Effector memory CD4-positive, alpha-beta T cell (primary cell): ENCODE data around the gene RELN.

Experiments
- DNase-seq, 3 donors: peaks; one replicate each; pipeline ENCODE4 v3.0.0-alpha.2; 2020
- H3K27ac ChIP-seq: 2 replicates; pipeline ENCODE4 v1.7.0; 2013; ENCODE audit warnings: mild to moderate bottlenecking, low read length, moderate library complexity; ENCODE audit not compliant: insufficient read depth, poor library complexity, severe bottlenecking
- H3K27me3 ChIP-seq: replicated peaks from 2 replicates; pipeline ENCODE4 v1.7.0; 2013; ENCODE audit warnings: mild to moderate bottlenecking, low read length; ENCODE audit not compliant: insufficient read depth, control insufficient read depth, poor library complexity, severe bottlenecking
- H3K36me3 ChIP-seq: 2 replicates; pipeline ENCODE4 v1.7.0; 2013; ENCODE audit warnings: mild to moderate bottlenecking, low read length, moderate library complexity; ENCODE audit not compliant: control insufficient read depth, insufficient read depth
- H3K4me1 ChIP-seq: 2 replicates; pipeline ENCODE4 v1.7.0; 2013; ENCODE audit warnings: low read length, mild to moderate bottlenecking; ENCODE audit not compliant: control insufficient read depth, insufficient read depth, poor library complexity, severe bottlenecking
- H3K4me3 ChIP-seq: 2 replicates; pipeline ENCODE4 v1.7.0; 2013; ENCODE audit warnings: low read length, low read depth, mild to moderate bottlenecking; ENCODE audit not compliant: insufficient read depth, poor library complexity, severe bottlenecking
- H3K9me3 ChIP-seq: 2 replicates; pipeline ENCODE4 v1.7.0; 2013; ENCODE audit warnings: mild to moderate bottlenecking, low read length, moderate library complexity; ENCODE audit not compliant: control insufficient read depth

RELN gene

DNA sequence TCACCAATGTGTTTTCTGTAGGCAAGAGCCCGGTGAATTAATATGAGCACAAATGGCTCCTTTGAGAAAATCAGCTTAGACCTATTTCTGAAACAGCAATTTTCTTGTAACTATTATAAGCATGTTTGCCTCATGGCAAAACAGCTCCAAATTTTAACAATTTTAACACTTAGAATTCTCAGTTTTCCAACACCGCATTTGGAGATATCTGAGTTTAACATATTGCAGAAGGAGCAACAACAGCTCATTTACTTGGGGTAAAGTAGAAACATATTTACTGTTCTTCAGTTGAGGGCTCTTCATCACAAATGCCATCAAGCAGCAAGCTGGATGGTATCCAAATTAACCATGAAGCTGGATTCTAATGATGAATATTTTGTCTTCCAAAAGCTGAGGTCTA, 409.4 kb downstream of the RELN start:
- no peak overlapping the region for H3K4me3 ChIP-seq
- H3K27ac ChIP-seq, result no peak overlapping the region
- H3K9me3 ChIP-seq, result no peaks in the 10 kb centered on the region
- DNase-seq, result no peak
- H3K36me3 ChIP-seq, result no peaks in the 10 kb centered on the region
- no peaks in the 10 kb centered on the region for H3K27me3 ChIP-seq
- H3K4me1 ChIP-seq, result no peaks in the 10 kb centered on the region

DNA sequence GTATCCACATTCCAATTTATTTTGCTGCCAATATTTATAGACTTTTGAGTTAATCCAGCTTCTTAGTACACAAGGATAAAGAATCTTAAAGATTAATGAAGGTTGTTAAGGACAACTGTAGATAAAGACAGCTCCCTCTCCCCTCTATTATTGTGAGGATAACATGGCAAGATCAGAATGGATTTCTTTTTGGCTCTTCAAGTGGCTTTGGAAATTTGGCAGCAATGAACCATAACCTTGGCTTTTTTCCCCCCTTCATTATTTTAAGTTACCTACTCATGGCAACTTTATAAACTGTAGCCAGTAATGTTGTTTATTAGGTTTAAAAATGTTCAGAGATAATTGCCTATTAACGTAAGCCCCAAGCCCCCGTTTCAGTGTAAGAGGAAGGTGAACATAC, 412.4 kb downstream of the RELN start:
- no peak overlapping the region for H3K4me3 ChIP-seq
- no peaks in the 10 kb centered on the region for H3K9me3 ChIP-seq
- H3K27me3 ChIP-seq, result no peaks in the 10 kb centered on the region
- no peaks in the 10 kb centered on the region for H3K4me1 ChIP-seq
- no peak for DNase-seq
- no peak overlapping the region for H3K27ac ChIP-seq
- H3K36me3 ChIP-seq, result no peaks in the 10 kb centered on the region

DNA sequence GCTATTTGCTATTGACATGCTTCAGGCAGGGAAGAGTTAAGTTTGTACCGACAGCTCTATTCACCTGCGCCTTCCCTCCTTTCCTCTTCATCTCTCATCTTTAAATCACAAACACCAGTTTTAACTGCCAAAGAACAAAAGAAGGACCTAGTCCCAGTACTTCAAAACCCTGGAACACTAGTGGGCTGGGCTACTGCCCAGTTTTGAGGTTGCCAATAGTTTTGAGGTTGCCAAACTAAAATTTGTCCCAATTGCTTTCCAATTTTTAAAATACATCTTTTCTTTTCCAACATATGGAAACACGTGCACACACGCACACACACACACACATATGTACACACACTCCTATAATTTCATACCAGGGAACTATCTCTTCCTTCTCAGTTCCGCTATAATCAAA, 412.8 kb downstream of the RELN start:
- H3K4me3 ChIP-seq, result no peak overlapping the region
- H3K4me1 ChIP-seq, result no peaks in the 10 kb centered on the region
- DNase-seq, result no peak
- H3K36me3 ChIP-seq, result no peaks in the 10 kb centered on the region
- no peak overlapping the region for H3K27ac ChIP-seq
- H3K9me3 ChIP-seq, result no peaks in the 10 kb centered on the region
- H3K27me3 ChIP-seq, result no peaks in the 10 kb centered on the region

DNA sequence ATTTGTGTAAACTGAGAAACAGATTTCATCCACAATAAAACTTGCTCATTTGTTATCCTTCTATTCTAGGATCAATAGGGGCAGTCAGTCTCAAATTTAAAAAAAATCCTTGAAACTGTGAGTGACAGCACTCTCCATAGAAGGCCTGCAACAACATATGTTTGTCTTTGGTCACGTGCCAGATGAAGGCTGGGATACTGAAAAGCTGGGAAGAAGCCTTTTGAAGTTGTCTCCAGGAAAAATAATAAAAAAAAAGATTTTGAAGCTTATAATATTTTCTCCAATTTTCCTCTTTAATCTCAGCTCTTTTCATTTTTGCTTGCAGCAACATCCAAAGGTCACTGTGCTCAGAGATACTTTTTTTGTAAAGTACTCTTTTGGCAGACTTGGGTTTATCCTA, 414.9 kb downstream of the RELN start:
- no peak overlapping the region for H3K27ac ChIP-seq
- H3K4me1 ChIP-seq, result no peaks in the 10 kb centered on the region
- no peaks in the 10 kb centered on the region for H3K27me3 ChIP-seq
- H3K9me3 ChIP-seq, result no peaks in the 10 kb centered on the region
- no peaks in the 10 kb centered on the region for H3K36me3 ChIP-seq
- no peak for DNase-seq
- H3K4me3 ChIP-seq, result no peak overlapping the region

DNA sequence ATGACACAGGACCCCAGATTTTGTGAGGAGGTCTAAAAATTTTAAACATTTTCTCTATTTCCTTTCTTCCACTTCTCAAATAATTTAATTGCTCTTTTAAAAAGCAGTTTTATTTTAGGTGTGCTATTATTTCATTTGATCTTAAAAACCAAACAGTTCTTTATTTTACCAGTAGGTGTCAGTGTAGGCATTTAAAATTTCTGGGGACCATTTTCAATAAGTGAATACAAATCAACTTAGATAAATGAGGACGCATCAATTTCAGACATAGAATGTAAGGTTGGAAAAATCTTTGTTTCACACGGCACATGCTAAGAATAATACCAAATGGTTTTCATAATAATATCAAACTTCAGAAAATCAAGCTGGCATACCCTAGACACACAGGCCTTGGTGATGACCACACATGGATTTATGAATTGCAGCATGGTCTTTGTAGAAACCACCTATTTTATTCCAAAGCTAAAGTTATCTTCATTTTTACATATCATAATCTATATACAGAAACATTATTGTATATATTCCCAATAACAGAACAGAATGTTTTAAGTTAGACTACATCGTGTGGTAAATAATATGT, 415.9 kb downstream of the RELN start:
- DNase-seq, result no peak
- Histone ChIP-seq H3K4me1 (no peaks in the 10 kb centered on the region), H3K27ac (no peak overlapping the region), H3K36me3 (no peaks in the 10 kb centered on the region), H3K9me3 (no peaks in the 10 kb centered on the region), H3K27me3 (no peaks in the 10 kb centered on the region), H3K4me3 (no peak overlapping the region)

DNA sequence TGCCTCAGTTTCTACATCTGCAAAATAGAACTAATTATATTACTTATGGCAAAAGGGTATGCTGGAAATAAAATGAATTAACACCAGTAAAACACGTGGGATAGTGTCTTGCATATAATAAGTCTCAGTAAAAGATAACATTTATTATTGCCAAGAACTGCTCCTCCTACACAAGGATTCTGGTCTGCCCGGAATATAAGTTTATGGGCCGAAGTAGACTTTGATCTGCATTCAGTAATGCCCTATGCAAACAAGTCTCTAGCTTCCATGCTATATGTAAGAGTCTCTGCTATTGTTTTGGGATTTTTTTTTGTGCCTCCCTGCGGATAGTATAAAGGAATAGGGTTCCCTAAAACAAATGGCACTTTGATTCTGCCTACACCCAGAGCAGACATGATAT, 417.9 kb downstream of the RELN start:
- Histone ChIP-seq H3K4me1 (no peaks in the 10 kb centered on the region), H3K9me3 (no peaks in the 10 kb centered on the region), H3K27ac (no peak overlapping the region), H3K4me3 (no peak overlapping the region), H3K27me3 (no peaks in the 10 kb centered on the region), H3K36me3 (no peaks in the 10 kb centered on the region)
- no peak for DNase-seq

DNA sequence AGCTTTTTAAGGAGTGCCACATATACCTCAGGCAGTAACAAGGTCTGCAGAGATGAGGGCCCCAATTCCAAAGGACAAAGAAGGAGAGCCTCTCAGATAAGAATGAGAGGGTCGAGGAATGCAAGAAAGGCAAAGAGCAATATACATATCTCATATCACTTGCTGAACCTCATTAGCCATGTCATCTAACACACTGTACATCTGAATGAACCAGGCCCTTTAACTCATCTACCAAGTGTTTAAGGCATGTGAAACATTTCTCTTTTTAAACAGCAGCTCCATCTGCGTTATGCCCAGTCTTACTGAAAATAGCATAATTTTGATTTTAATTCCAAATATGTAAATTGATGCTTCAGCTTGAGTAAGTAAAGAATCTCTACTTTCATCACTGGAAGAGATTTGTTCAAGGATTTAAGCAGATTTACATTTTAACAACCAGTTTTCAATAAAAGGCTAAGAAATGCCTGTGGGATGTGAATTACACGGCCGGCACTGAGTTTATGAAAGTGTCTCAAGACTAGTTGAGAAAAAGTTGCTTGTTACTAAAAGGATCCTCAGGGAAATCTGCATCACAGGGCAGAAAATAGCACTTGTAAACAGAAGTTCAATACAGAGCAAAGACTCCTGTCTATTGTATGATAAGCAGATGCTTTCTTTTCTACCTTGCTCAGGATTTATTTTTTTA, 419.7 kb downstream of the RELN start:
- no peaks in the 10 kb centered on the region for H3K27me3 ChIP-seq
- H3K4me3 ChIP-seq, result no peak overlapping the region
- H3K4me1 ChIP-seq, result no peaks in the 10 kb centered on the region
- no peaks in the 10 kb centered on the region for H3K36me3 ChIP-seq
- no peak overlapping the region for H3K27ac ChIP-seq
- H3K9me3 ChIP-seq, result no peaks in the 10 kb centered on the region
- DNase-seq, result no peak

DNA sequence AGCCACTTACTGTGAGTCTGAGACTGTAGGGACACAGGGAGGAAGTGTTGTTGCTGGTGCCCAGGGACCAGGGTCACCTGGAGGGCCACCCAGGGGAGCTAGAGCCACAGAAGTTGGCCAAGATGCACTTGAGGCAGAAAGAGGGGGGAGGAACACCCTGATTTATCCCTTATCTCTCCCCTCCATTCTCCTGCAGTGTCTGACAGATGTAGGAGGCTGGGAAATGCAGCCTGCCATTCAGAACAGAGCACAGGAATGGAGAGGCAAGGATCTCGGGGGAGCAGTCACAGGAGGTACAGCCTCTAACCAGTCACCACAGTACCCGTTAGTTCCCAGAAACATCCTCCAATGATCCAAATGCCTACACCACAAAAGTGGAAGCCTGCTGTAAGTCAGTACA, 425.0 kb downstream of the RELN start:
- Histone ChIP-seq H3K4me1 (no peaks in the 10 kb centered on the region), H3K27me3 (no peaks in the 10 kb centered on the region), H3K36me3 (no peaks in the 10 kb centered on the region), H3K9me3 (no peaks in the 10 kb centered on the region), H3K27ac (no peak overlapping the region), H3K4me3 (no peak overlapping the region)
- no peak for DNase-seq

DNA sequence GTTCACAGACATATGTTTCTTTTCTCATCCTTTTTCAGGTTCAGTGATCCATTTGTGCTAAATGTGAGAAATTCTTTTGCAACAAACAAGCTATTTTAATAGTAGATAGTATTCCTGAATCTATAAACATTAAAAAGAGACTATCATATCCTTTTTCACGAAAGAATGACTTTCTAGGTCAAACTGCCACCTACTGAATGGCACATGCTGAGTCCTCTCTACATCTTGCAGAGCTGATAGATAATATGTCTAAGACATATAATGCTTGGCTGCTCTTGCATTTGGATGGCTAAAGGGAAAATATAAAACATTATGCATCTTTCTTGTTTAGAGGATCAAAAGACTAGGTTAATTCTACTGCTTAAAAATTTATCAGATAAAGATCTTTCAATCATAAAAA, 429.3 kb downstream of the RELN start:
- no peak overlapping the region for H3K27ac ChIP-seq

DNA sequence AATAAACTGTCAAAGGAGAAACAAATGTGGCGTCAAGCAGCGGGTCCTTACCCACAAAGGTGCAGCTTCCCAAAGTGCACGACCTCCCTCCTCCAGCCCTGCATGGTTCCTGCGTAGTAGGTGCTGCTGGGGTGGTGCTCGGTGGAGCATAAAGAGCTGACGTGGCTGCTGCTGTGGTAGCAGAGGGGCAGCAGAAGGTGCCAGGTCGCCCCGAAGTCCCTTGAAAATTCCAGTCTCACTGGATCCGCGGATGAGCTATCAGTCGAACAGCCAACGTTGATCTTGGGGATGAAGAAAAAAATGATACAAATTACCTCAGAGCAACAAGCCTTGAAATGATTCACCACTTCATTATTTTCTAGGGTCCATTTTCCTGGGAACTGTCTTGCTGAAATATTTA, 438.4 kb downstream of the RELN start:
- no peak for DNase-seq
- Histone ChIP-seq H3K27ac (no peak overlapping the region), H3K36me3 (no peaks in the 10 kb centered on the region), H3K9me3 (no peaks in the 10 kb centered on the region), H3K27me3 (no peaks in the 10 kb centered on the region), H3K4me1 (no peaks in the 10 kb centered on the region), H3K4me3 (no peak overlapping the region)

More for the DNA sequence above, 429.3 kb downstream of the RELN start:
- Histone ChIP-seq H3K9me3 (no peaks in the 10 kb centered on the region), H3K4me3 (no peak overlapping the region), H3K4me1 (no peaks in the 10 kb centered on the region), H3K27me3 (no peaks in the 10 kb centered on the region), H3K36me3 (no peaks in the 10 kb centered on the region)
- DNase-seq, result no peak
